Suppressor macrophage (primary cell): ENCODE data around the gene NXN.
"Not testable (repeated sequence)": the region's sequence is repeated elsewhere in the genome, so short reads cannot be mapped to it uniquely, and the experiment has no call there.

ENCODE experiments used
- DNase-seq, 4 experiments: peaks; one replicate each; pipeline ENCODE4 v3.0.0-alpha.2; 2020 to 2022

NXN gene

GRCh38 chr17:859824-860195 lies 119.8 kb downstream of the NXN start:
- no peak for DNase-seq

DNA sequence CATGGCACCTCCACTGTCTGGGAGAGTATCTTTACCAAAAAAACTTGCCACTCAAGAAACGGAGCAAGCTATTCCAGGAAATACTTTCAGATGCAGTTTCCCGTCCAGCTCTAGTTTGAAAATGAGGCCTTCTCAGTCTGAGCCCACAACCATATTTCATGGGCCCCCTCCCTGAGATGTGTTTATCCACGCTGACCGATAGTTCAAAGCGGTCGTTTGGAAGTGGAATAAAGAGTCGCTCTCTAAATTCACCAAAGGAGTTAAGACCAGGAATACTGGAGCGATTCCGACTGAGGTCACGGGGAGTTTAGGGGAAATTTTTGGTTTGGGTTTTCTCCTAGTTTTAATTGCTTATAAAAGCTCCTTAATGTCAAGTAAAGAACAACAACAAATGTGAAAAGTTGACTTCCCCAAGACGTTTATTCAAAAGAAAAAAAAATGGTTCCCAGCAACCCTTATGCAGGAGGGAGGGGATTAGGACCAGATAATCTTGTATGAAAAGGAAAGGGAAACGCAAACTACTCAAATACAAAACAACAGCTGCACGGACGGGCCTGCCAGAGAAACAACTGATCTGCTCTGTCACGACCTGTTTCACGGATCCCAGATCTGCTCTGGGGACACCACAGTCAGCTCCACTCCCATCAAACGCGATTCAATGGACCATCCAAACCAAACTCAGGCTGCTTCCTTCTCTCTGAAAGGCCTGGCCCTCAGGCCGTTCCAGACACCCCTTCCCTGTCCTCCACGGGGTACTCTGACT lies 120.3 kb downstream of the NXN start:
- no peak for DNase-seq

DNA sequence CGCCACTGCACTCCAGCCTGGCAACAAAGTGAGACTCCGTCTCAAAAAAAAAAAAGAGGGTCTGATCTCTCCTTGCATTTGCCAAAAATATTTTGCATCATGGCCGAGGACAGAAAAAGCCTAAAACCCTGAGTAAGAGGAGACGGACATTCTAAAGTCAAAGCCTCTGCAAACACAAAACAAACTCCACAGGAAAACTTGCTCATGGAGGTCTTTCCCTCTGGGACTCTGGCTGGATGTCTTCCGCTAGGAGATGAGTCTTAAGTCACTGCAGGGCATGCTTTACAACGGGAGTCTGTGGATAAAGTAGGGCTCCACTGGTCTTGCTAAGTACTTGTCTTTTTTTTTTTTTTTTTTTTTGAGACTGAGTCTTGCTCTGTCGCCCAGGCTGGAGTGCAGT lies 123.4 kb downstream of the NXN start:
- DNase-seq = no peak

GRCh38 chr17:855569-855968 lies 124.0 kb downstream of the NXN start:
- no peak for DNase-seq

GRCh38 chr17:852850-853249 lies 126.7 kb downstream of the NXN start:
- not testable (repeated sequence) for DNase-seq

DNA sequence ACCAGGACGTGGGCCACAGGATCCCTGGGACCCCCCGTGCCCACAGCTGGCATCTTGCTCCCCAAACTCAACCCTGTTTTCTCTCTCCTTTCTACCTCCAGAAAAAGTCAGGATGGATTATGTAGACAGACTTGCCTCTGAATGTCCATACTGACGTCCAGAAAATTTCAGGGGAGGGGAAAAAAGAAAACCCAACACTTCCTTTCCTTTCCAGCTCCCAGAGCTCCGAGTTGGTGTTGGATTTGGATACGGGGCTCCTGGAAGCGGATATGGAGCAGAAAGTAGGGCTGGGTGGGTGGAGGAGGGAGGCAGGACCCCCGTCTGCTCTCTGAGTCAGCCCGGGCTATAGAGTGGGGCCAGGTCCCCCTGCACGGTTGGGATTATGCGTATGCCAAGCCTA lies 127.2 kb downstream of the NXN start:
- DNase-seq = no peak

DNA sequence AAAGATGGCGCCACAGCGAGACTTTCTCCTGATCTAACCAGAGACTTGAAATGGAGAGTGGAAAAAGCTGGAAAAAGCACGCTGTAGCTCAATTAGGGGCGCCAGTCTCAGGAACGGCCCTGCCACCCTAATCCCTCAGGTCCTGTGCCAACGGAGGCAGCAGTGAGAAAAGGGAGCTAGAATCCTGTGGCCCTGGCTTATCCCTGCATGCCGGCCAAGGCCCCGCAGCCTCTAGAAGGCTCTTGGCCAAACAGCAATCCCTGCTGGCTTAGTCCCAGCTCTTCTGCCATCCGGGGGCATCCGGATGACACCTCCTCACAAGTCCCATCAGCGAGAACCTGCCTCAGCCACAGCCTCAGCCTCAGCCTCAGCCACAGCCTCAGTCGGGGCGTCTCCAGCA lies 127.7 kb downstream of the NXN start:
- no peak for DNase-seq

- DNase-seq = no peak
Observed at GRCh38 chr17:850851-851763, 128.5 kb downstream of the NXN start.

GRCh38 chr17:850086-850850 lies 129.3 kb downstream of the NXN start:
- no peak for DNase-seq

DNA sequence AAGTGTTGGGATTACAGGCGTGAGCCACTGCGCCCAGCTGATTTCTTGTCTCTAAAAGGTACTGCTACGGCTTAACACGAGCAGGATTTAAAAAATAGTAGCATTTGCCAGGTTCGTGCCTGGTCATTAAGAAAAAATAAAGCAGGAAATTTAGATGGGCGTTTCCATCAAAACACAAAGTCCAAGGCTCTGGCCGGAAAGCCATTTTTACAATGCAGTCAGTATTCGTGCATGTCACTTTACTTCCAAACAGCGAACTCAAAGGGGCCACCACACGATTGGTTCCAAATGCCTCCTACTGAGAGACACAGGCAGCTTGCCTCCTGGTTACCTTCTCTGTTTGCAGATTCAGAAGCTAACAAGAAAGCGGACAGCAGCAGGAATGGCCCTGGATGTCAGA lies 131.2 kb downstream of the NXN start:
- DNase-seq = no peak

- DNase-seq = no peak
Observed at GRCh38 chr17:846901-847843, 132.4 kb downstream of the NXN start.

DNA sequence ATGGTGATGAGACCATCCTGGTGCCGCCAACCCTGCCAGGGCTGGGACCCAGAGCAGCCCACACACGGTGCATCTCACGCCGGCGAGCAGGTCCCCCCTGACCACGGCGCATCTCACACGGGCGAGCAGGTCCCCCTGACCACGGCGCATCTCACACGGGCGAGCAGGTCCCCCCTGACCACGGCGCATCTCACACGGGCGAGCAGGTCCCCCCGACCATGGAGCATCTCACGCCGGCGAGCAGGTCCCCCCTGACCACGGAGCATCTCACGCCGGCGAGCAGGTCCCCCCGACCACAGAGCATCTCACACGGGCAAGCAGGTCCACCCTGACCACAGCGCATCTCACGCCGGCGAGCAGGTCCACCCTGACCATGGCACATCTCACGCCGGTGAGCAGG lies 138.3 kb downstream of the NXN start:
- no peak for DNase-seq

GRCh38 chr17:838486-838885 lies 141.1 kb downstream of the NXN start:
- no peak for DNase-seq

DNA sequence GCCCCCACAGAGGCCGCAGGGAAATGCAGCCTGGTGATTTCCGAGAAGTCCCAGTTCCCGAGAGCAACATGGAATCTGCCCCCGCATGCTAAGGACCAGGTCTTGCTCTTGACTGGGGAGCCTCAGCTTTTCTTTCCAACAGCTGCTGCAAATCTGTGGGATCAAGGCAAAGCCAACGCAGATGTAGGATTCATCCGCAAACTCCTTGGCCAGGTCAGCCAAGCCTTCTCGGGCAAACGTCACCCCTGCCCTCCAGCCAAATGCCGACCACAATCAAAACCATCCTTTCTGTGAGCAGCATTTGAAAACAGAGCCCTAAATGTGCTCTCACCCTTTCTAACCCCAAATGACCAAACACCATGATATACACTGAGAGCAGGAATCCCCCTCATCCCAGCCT lies 143.4 kb downstream of the NXN start:
- no peak for DNase-seq

DNA sequence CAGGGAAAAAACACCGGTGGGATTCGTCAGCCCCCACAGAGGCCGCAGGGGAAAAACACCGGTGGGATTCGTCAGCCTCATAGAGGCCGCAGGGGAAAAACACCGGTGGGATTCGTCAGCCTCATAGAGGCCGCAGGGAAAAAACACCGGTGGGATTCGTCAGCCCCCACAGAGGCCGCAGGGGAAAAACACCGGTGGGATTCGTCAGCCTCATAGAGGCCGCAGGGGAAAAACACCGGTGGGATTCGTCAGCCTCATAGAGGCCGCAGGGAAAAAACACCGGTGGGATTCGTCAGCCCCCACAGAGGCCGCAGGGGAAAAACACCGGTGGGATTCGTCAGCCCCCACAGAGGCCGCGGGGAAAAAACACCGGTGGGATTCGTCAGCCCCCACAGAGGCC lies 143.9 kb downstream of the NXN start:
- DNase-seq = not testable (repeated sequence)

DNA sequence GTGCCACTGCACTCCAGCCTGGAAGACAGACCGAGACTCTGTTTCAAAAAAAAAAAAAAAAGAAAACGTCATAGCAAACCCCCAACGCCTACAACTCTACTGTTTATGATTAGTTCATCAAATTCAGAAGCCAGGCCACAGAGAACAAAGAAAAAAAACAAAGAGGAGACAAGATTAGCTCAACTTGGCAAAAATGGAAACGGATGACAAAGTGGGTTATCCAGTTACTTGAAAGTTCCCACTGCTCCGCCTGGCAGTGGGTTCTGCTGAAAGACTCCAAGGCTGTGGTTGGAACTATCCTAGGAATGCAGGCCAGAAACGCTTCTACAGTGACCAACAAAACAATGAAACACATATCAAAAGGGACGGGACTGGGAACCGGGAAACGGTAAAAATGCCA lies 144.3 kb downstream of the NXN start:
- no peak for DNase-seq

GRCh38 chr17:834136-834535 lies 145.4 kb downstream of the NXN start:
- no peak for DNase-seq

- no peak for DNase-seq
Observed at GRCh38 chr17:830950-831349, 148.6 kb downstream of the NXN start.

GRCh38 chr17:830381-830780 lies 149.2 kb downstream of the NXN start:
- no peak for DNase-seq

GRCh38 chr17:829614-830013 lies 150.0 kb downstream of the NXN start:
- not testable (repeated sequence) for DNase-seq

GRCh38 chr17:828761-829160 lies 150.8 kb downstream of the NXN start:
- DNase-seq = no peak

DNA sequence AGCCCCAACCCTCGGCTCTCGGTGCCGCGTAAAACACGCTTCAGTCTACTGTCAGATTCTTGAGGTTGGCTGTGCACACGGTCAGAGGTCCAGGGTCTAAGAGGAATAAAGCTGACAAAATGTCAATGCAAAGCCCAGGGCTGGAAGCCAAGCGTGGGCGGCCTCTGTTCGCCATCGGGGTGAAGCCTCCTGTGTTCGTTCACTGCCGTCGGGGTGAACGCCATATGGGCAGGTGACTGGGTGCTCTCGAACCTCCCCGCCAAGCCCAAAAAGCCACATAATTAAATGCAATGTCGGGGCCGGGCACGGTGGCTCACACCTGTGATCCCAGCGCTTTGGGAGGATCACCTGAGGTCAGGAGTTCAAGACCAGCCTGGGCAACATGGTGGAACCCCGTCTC lies 152.8 kb downstream of the NXN start:
- no peak for DNase-seq
